ENCODE data around the gene TUBB4B.

DNA sequence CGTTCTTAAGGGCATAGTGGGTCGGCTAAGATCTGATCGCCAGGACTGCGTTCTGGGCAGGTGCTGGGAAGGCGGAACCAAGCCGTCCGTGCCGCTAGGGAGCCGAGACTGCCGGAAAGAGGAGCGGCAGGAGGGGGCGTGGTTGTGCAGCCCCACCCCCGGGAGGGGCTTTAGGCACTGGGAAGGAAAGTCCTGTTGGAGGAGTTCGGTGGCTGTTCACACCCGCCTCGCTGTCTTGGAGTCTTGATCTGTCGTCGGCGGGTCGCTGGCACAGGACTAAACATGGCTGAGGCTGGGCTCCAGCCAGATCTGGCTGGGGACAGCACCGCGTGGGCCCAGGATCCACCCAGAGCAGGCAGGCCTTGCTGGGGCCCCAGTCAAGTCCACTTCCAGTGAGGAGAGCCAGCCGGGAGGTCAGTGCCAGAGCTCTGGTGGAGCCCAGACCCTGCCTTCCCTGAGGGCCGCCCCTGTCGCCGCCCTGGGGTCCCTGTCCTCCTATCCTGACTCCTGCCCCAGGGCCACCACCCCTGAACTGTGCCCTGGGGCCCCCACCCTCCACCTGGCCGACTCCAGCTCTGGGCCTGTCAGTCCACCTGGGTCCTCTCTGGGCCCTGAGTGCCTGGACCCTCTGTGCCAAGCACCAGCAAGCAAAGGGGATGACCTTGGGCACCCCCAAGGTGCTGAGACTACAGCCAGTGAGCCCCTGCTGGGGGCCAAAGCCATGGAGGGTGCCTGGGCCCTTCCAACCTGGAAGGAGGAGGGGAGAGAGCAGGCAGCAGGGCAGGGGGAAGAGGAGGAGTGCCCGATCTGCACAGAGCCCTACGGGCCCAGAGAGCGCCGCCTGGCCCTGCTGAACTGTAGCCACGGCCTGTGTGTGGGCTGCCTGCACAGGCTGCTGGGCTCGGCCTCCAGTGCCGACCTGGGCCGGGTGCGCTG is 23.5 kb upstream of the TUBB4B start:
- TF ChIP-seq EZH2phosphoT487 (IDR thresholded peaks at IDR 0.05; ENCODE audit: borderline replicate concordance, low read depth, low read length) = no peak
- TF ChIP-seq, protein P1, sequence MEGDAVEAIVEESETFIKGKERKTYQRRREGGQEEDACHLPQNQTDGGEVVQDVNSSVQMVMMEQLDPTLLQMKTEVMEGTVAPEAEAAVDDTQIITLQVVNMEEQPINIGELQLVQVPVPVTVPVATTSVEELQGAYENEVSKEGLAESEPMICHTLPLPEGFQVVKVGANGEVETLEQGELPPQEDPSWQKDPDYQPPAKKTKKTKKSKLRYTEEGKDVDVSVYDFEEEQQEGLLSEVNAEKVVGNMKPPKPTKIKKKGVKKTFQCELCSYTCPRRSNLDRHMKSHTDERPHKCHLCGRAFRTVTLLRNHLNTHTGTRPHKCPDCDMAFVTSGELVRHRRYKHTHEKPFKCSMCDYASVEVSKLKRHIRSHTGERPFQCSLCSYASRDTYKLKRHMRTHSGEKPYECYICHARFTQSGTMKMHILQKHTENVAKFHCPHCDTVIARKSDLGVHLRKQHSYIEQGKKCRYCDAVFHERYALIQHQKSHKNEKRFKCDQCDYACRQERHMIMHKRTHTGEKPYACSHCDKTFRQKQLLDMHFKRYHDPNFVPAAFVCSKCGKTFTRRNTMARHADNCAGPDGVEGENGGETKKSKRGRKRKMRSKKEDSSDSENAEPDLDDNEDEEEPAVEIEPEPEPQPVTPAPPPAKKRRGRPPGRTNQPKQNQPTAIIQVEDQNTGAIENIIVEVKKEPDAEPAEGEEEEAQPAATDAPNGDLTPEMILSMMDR (conservative IDR thresholded peaks at IDR 0.05; ENCODE audit: low read length) = no peak

Data from OCI-LY7 (cell line).